ENCODE results near the gene DOCK2.

The DOCK2 gene

DNA sequence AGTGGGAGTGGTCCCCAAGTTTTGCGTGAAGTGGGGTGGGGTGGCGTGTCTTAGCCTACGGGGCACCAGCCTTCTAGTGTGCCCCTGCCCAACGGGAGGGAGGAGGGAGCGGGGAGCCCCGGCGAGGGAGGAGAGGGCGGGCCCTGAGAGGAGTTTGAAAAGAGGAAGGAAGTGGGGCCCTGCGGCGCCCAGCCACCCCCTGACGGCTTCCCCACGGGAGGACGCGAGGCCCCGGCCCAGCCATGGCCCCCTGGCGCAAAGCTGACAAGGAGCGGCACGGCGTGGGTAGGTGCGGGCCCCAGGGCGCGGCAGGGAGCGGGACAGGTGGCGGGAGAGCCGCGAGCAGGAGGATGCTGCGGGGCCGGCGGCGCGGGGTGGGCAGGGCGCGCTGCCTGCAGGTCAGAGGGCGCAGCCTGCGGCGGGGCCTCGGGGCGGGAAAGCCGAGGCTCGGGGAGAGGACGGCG, at the start of gene DOCK2:
Gene DOCK2 (plus strand): TSS at position 191 of the 464 bp plus-strand sequence. CDS start 52 bp downstream, at position 243.
- peak; percentile 89 for DNase-seq (ENCODE audit: low spot score)
- TF ChIP-seq, protein P1, sequence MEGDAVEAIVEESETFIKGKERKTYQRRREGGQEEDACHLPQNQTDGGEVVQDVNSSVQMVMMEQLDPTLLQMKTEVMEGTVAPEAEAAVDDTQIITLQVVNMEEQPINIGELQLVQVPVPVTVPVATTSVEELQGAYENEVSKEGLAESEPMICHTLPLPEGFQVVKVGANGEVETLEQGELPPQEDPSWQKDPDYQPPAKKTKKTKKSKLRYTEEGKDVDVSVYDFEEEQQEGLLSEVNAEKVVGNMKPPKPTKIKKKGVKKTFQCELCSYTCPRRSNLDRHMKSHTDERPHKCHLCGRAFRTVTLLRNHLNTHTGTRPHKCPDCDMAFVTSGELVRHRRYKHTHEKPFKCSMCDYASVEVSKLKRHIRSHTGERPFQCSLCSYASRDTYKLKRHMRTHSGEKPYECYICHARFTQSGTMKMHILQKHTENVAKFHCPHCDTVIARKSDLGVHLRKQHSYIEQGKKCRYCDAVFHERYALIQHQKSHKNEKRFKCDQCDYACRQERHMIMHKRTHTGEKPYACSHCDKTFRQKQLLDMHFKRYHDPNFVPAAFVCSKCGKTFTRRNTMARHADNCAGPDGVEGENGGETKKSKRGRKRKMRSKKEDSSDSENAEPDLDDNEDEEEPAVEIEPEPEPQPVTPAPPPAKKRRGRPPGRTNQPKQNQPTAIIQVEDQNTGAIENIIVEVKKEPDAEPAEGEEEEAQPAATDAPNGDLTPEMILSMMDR (IDR thresholded peaks at IDR 0.05; ENCODE audit: borderline replicate concordance, control extremely low read depth, extremely low read depth, insufficient read depth, missing control alignments), result no peak
- in situ Hi-C loops (cut with MboI; ENCODE audit: low sequenced_read_pairs, unreplicated experiment), result no loop called here

DNA sequence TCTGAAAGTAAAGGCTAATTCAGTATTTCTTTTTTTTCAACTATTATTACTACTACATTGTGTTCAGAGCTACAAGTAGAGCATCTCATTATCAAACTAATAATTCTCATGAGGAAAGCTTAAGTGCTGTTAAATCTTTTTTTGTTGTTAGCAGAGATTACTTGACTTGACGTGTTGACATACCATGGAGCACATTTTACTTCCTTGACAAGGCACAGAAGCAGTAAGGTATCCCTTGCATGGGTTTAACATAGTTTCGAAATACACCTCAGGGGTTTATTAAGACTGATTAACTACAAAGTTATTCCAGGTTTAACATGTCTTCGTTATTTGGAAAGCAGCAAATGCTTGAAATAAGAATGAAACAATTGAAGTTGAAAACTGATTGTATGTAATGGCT, 46.5 kb upstream of the DOCK2 start:
- no peak for DNase-seq (ENCODE audit: low spot score)
- in situ Hi-C loops (cut with MboI; ENCODE audit: low sequenced_read_pairs, unreplicated experiment), result loop anchor here (25.0 kb wide), 1 partner anchor 603 kb away; no protein-coding TSS in a partner anchor
- TF ChIP-seq, protein P1 (IDR thresholded peaks at IDR 0.05; ENCODE audit: borderline replicate concordance, control extremely low read depth, extremely low read depth, insufficient read depth, missing control alignments), result no peak

DNA sequence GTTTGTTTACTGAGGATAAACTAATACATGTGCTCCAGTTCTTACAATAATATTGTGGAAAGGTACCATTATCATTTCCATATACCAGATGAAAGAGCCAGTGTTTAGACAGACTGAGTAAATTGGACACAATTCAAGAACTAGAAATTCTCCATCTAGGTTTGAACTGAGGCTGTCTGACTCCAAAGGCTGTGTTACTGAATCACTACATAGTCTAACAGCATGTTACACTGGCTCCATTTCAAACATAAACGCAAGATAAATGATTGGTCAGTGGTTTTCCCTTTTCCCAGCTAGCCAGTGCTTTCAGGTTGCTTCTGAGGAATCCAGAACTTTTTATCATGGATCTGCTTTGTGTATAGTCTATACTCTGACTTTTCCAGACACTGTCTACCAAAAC, 45.4 kb upstream of the DOCK2 start:
- in situ Hi-C loops (cut with MboI; ENCODE audit: low sequenced_read_pairs, unreplicated experiment), result loop anchor here (25.0 kb wide), 1 partner anchor 604 kb away; no protein-coding TSS in a partner anchor
- TF ChIP-seq, protein P1 (IDR thresholded peaks at IDR 0.05; ENCODE audit: borderline replicate concordance, control extremely low read depth, extremely low read depth, insufficient read depth, missing control alignments), result no peak
- DNase-seq (ENCODE audit: low spot score), result no peak

DNA sequence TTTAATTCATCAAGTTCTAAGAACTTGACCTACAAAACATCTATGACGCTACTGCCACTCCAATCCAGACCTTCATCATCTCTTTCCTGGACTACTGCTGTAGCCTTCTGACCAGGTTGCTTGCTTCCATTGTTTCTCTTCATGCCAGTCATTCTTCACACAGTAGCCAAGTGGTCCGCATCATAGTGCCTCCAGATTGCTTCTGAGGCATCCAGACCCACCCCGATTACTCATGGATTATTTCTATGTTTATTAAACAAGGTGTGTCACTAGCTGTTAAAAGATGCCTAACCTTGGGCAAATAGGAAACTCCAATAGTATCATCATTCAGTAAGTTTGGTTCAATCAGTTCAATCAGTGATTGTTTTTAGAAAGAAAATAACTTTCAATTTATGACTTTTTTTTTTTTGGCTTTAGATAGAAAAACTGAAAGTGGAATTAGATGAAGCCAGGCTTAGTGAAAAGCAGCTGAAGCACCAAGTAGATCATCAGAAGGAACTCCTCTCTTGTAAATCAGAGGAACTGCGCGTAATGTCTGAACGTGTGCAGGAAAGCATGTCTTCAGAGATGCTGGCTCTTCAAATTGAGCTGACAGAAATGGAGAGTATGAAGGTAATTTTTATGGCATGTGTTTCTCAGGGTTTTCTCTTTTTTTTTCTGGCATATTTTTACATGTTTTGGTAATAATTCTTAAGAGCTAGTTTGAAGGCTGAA, 44.0 kb upstream of the DOCK2 start:
- TF ChIP-seq, protein P1 (IDR thresholded peaks at IDR 0.05; ENCODE audit: borderline replicate concordance, control extremely low read depth, extremely low read depth, insufficient read depth, missing control alignments), result no peak
- DNase-seq (ENCODE audit: low spot score), result no peak
- in situ Hi-C loops (cut with MboI; ENCODE audit: low sequenced_read_pairs, unreplicated experiment), result loop anchor here (25.0 kb wide), 1 partner anchor 606 kb away; no protein-coding TSS in a partner anchor

DNA sequence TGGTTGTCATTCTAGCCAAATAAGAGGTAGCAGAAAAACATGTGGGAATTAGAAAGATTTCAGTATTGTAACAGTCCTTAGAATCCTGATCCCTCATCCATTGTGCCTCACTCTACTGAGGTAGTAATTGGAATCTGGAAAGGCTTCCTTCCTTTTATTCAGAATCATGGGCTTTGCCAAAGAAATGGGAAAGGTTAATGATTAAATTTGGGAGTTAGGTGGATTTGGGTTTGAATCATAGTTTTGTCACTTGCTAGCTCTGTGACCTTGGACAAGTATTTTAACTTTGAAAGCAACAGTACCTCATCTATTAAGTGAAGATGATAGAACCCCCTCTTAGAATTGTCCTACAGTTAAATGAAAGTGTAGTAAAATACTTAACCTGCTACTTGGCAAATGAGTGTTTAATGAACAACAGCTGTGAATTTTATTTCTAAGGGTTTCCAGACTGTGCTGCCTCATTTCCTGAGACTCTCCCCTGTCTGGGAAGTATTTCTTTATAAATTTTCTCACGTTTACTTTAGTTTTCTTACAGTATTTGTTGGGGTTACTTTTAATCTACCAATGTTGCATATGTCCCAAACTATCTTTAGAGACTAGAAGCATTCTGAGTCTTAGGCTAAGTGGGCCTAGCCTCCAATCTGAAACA, 41.8 kb upstream of the DOCK2 start:
- no peak for DNase-seq (ENCODE audit: low spot score)
- in situ Hi-C loops (cut with MboI; ENCODE audit: low sequenced_read_pairs, unreplicated experiment), result loop anchor here (25.0 kb wide), 1 partner anchor 608 kb away; no protein-coding TSS in a partner anchor
- TF ChIP-seq, protein P1 (IDR thresholded peaks at IDR 0.05; ENCODE audit: borderline replicate concordance, control extremely low read depth, extremely low read depth, insufficient read depth, missing control alignments), result no peak

DNA sequence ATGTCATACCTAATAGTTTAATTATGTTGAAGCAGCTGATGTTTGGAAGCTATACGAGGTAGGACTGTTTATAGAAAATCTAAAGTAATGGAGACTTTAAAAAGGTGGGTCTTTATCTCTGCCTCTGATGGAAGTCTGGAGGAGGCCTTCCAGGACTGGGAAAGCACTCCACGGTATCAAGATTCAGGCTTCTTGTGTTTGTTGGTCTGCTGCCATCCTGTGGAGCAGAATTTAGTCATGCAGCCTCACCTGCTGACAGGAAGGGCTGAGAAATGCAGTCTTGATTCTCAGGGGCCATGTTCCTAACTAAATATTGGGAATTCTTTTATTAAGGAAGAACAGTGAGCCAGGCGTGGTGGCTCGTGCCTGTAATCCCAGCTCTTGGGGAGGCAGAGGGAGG, 37.6 kb upstream of the DOCK2 start:
- TF ChIP-seq, protein P1 (IDR thresholded peaks at IDR 0.05; ENCODE audit: borderline replicate concordance, control extremely low read depth, extremely low read depth, insufficient read depth, missing control alignments), result no peak
- DNase-seq (ENCODE audit: low spot score), result no peak
- in situ Hi-C loops (cut with MboI; ENCODE audit: low sequenced_read_pairs, unreplicated experiment), result loop anchor here (25.0 kb wide), 1 partner anchor 612 kb away; no protein-coding TSS in a partner anchor

All from GM13976 (cell line).